Measurements from ENCODE around the gene ADAMTS17. TPM values are rescaled to one million over a fixed set of nuclear protein-coding genes. Genes with fewer than 3 reads are reported as not detected.

The ADAMTS17 gene
- polyA plus RNA-seq, 2 of the 4 experiments (the other 2 are of a cell fraction) = 0.05 TPM; not detected in 1

GRCh38 chr15:100029045-100029444, 312.7 kb downstream of the ADAMTS17 start:
- POLR2A ChIA-PET = no interaction called here
- no peak for FAIRE-seq
- CTCF ChIA-PET = no interaction called here

GRCh38 chr15:100026041-100026440, 315.7 kb downstream of the ADAMTS17 start:
- ChIA-PET POLR2A (no interaction called here), CTCF (interaction anchor here (0.8 to 1.6 kb wide), 3 partner anchors 32 to 1604 kb away, joined by 3 read pairs; no protein-coding TSS in a partner anchor)
- ATAC-seq (no peak), FAIRE-seq (peak; percentile 72), DNase-seq (ENCODE audit: low read depth in 1 of 2, low spot score in 1 of 2) (no peak)
- WGBS (ENCODE audit: missing lambda C conversion rate) = 50% methylated on average over 2 of the region's 2 CpGs
- no peak overlapping the region for H3K4me2 ChIP-seq
- H3K27ac ChIP-seq = no peak overlapping the region
- peaks cover 20% of the 10 kb centered on the region for H3K9me3 ChIP-seq
- no peak for TF ChIP-seq CBX8 (IDR thresholded peaks at IDR 0.05)
- TF ChIP-seq TP53 (CRISPR knock-in tag; IDR thresholded peaks at IDR 0.05) = no peak
- TF ChIP-seq RARB (CRISPR knock-in tag; IDR thresholded peaks at IDR 0.05) = no peak
- TF ChIP-seq ESRRA (IDR thresholded peaks at IDR 0.05; ENCODE audit: borderline replicate concordance, low read length) = no peak
- TF ChIP-seq REST (IDR thresholded peaks at IDR 0.05) = no peak
- no peak overlapping the region for H3K4me3 ChIP-seq
- H3K4me1 ChIP-seq = no peaks in the 10 kb centered on the region

More at GRCh38 chr15:100029045-100029444, 312.7 kb downstream of the ADAMTS17 start:
- Histone ChIP-seq H3K27ac (no peak overlapping the region), H3K4me2 (no peak overlapping the region), H3K9me3 (peaks cover 20% of the 10 kb centered on the region), H3K4me1 (no peaks in the 10 kb centered on the region), H3K4me3 (no peak overlapping the region)
- DNase-seq (ENCODE audit: low read depth in 1 of 2, low spot score in 1 of 2) (no peak), ATAC-seq (no peak)
- no peak for TF ChIP-seq USF2 (IDR thresholded peaks at IDR 0.05)
- TF ChIP-seq KDM5A (IDR thresholded peaks at IDR 0.05) = no peak
- no peak for TF ChIP-seq GATA3 (IDR thresholded peaks at IDR 0.05; ENCODE audit: borderline replicate concordance)
- TF ChIP-seq CBX2 (IDR thresholded peaks at IDR 0.05; ENCODE audit: borderline replicate concordance, low read depth) = no peak
- no peak for TF ChIP-seq RARB (CRISPR knock-in tag; IDR thresholded peaks at IDR 0.05)
- TF ChIP-seq MAX (IDR thresholded peaks at IDR 0.05) = no peak
- TF ChIP-seq HOXB5 (CRISPR knock-in tag; IDR thresholded peaks at IDR 0.05) = no peak
- TF ChIP-seq RFX5 (IDR thresholded peaks at IDR 0.05) = no peak
- no peak for TF ChIP-seq POLR2A (IDR thresholded peaks at IDR 0.05; ENCODE audit: low read length)
- TF ChIP-seq PBX3 (IDR thresholded peaks at IDR 0.05) = no peak
- TF ChIP-seq ELK1 (IDR thresholded peaks at IDR 0.05; ENCODE audit: low read depth, low read length) = no peak
- no peak for TF ChIP-seq HES2 (IDR thresholded peaks at IDR 0.05)
- no peak for TF ChIP-seq CBX8 (IDR thresholded peaks at IDR 0.05)
- no peak for TF ChIP-seq HOXA7 (CRISPR knock-in tag; IDR thresholded peaks at IDR 0.05)
- TF ChIP-seq ZSCAN20 (CRISPR knock-in tag; IDR thresholded peaks at IDR 0.05) = no peak
- no peak for TF ChIP-seq KDM1A (IDR thresholded peaks at IDR 0.05; ENCODE audit: low read depth)
- no peak for TF ChIP-seq RCOR1 (IDR thresholded peaks at IDR 0.05; ENCODE audit: low read depth, low read length)
- no peak for TF ChIP-seq PHF8 (IDR thresholded peaks at IDR 0.05; ENCODE audit: borderline replicate concordance, low read depth)
- 23% methylated on average over 3 of the region's 3 CpGs for WGBS (ENCODE audit: missing lambda C conversion rate)

Data from A549 (cell line).